HepG2 (cell line): Measurements from ENCODE around the gene NOB1. TPM values are rescaled to one million over a fixed set of nuclear protein-coding genes. Genes with fewer than 3 reads are reported as not detected.
A peak's percentile ranks its signal among the peaks of the same experiment; 100 is the strongest.

Experiments
- GATAD2A ChIP-seq: IDR thresholded peaks from 2 replicates; pipeline ENCODE4 v1.6.1; 2016
- KAT7 ChIP-seq: IDR thresholded peaks from 2 replicates; pipeline ENCODE4 v1.6.1; 2018; ENCODE audit warnings: borderline replicate concordance, missing compliant biosample characterization
- MAZ ChIP-seq, 2 experiments: sonication (generic) in 1 of 2; formaldehyde crosslinking in 1 of 2; IDR thresholded peaks; 2 replicates each; pipeline versions ENCODE4 v1.5.0 to v1.6.1; 2012 to 2020; ENCODE audit warnings: low read depth in 2 of 2, mild to moderate bottlenecking in 2 of 2, borderline replicate concordance in 1 of 2, improper control_type of control experiment in 1 of 2, low read length in 1 of 2, missing genetic modification reagents in 1 of 2, moderate library complexity in 1 of 2
- MIER2 ChIP-seq: IDR thresholded peaks from 2 replicates; pipeline ENCODE4 v1.6.1; 2016; ENCODE audit warnings: missing biosample characterization, missing genetic modification reagents
- MTF1 ChIP-seq: sonication (generic); formaldehyde crosslinking; IDR thresholded peaks from 2 replicates; pipeline ENCODE4 v1.5.0; 2020; ENCODE audit warnings: missing genetic modification reagents
- MXD4 ChIP-seq: IDR thresholded peaks from 2 replicates; pipeline ENCODE4 v1.6.1; 2016; ENCODE audit warnings: mild to moderate bottlenecking, missing biosample characterization, missing genetic modification reagents
- NFE2L2 ChIP-seq: fragments of 150-350 bp; IDR thresholded peaks from 2 replicates; pipeline ENCODE4 v1.6.1; 2014; ENCODE audit warnings: low read length
- NR1H2 ChIP-seq: sonication (generic); formaldehyde crosslinking; IDR thresholded peaks from 2 replicates; pipeline ENCODE4 v1.8.1; 2022; ENCODE audit warnings: low read depth, missing genetic modification reagents, borderline replicate concordance
- XBP1 ChIP-seq: sonication (generic); formaldehyde crosslinking; IDR thresholded peaks from 2 replicates; pipeline ENCODE4 v1.5.0; 2020; ENCODE audit warnings: missing genetic modification reagents
- ZC3H13 ChIP-seq: sonication (generic); formaldehyde crosslinking; IDR thresholded peaks from 2 replicates; pipeline ENCODE4 v1.8.1; 2023; ENCODE audit warnings: mild to moderate bottlenecking, missing genetic modification reagents, moderate library complexity
- ZFP82 ChIP-seq: sonication (generic); formaldehyde crosslinking; IDR thresholded peaks from 2 replicates; pipeline ENCODE4 v1.5.1; 2020; ENCODE audit warnings: mild to moderate bottlenecking, missing genetic modification reagents, borderline replicate concordance
- ZNF124 ChIP-seq: sonication (generic); formaldehyde crosslinking; IDR thresholded peaks from 2 replicates; pipeline ENCODE4 v1.4.0; 2020; ENCODE audit warnings: missing genetic modification reagents
- ZNF333 ChIP-seq: sonication (generic); formaldehyde crosslinking; IDR thresholded peaks from 2 replicates; pipeline ENCODE4 v1.4.0; 2020; ENCODE audit warnings: mild to moderate bottlenecking, missing genetic modification reagents, borderline replicate concordance
- ZNF44 ChIP-seq: sonication (generic); formaldehyde crosslinking; IDR thresholded peaks from 2 replicates; pipeline ENCODE4 v1.5.1; 2020; ENCODE audit warnings: mild to moderate bottlenecking, missing genetic modification reagents
- ZNF496 ChIP-seq: sonication (generic); formaldehyde crosslinking; IDR thresholded peaks from 2 replicates; pipeline ENCODE4 v1.8.1; 2023; ENCODE audit warnings: mild to moderate bottlenecking, moderate library complexity, missing genetic modification reagents; ENCODE audit not compliant: insufficient replicate concordance
- ZNF552 ChIP-seq: sonication (generic); formaldehyde crosslinking; IDR thresholded peaks from 2 replicates; pipeline ENCODE4 v1.9.0; 2022; ENCODE audit warnings: missing genetic modification reagents, mild to moderate bottlenecking, borderline replicate concordance
- ZNF598 ChIP-seq: sonication (generic); formaldehyde crosslinking; IDR thresholded peaks from 2 replicates; pipeline ENCODE4 v1.5.1; 2020; ENCODE audit warnings: mild to moderate bottlenecking, missing genetic modification reagents, borderline replicate concordance
- ZNF616 ChIP-seq: sonication (generic); formaldehyde crosslinking; IDR thresholded peaks from 2 replicates; pipeline ENCODE4 v1.5.0; 2020; ENCODE audit warnings: low read depth, mild to moderate bottlenecking, missing genetic modification reagents
- ZNF768 ChIP-seq: sonication (generic); formaldehyde crosslinking; IDR thresholded peaks from 2 replicates; pipeline ENCODE4 v1.4.0; 2020; ENCODE audit warnings: missing genetic modification reagents
- polyA plus RNA-seq, 8 experiments: library from polyadenylated mRNA; depleted of rRNA in 3 of 8; stranded (reverse) in 7 of 8; unstranded in 1 of 8; fragments of >200 nt; fragmentation: Illumina TruSeq in 4 of 8; extraction: Trizol in 4 of 8; gene quantifications; 2 replicates each; pipeline versions ENCODE4 v1.2.1 to v1.2.3, GENCODE V29; 2011 to 2016; ENCODE audit warnings: low read depth in 4 of 8, missing spikeins in 1 of 8, mixed read lengths in 1 of 8; ENCODE audit not compliant: insufficient read depth in 1 of 8
- total RNA-seq, 5 experiments: library from RNA; depleted of rRNA; stranded (reverse); fragments of >200 nt; fragmentation: Illumina TruSeq; extraction: Trizol; gene quantifications; 2 replicates each; pipeline ENCODE4 v1.2.3, GENCODE V29; 2016; ENCODE audit warnings: low read depth in 1 of 5
- TF ChIP-seq, protein P1 (sequence below): sonication (generic); formaldehyde crosslinking; IDR thresholded peaks from 2 replicates; pipeline ENCODE4 v1.4.0; 2020; ENCODE audit warnings: mild to moderate bottlenecking, missing genetic modification reagents
- TF ChIP-seq, protein P2 (sequence below): sonication (generic); formaldehyde crosslinking; IDR thresholded peaks from 2 replicates; pipeline ENCODE4 v1.4.0; 2020; ENCODE audit warnings: missing genetic modification reagents
- TF ChIP-seq, protein P3 (sequence below): sonication (generic); formaldehyde crosslinking; IDR thresholded peaks from 2 replicates; pipeline ENCODE4 v1.4.0; 2020; ENCODE audit warnings: missing genetic modification reagents
- TF ChIP-seq, protein P4 (sequence below): IDR thresholded peaks from 2 replicates; pipeline ENCODE4 v1.6.1; 2016; ENCODE audit warnings: missing genetic modification reagents, missing compliant biosample characterization
- TF ChIP-seq, protein P5 (sequence below): sonication (generic); formaldehyde crosslinking; IDR thresholded peaks from 2 replicates; pipeline ENCODE4 v1.4.0; 2020; ENCODE audit warnings: mild to moderate bottlenecking, missing genetic modification reagents

Gene NOB1
- total and polyA plus RNA-seq, 2 of the 13 experiments (the other 11 are each of a cell fraction or from before 2014, with no cell fraction given): 47.1 to 162 TPM

DNA sequence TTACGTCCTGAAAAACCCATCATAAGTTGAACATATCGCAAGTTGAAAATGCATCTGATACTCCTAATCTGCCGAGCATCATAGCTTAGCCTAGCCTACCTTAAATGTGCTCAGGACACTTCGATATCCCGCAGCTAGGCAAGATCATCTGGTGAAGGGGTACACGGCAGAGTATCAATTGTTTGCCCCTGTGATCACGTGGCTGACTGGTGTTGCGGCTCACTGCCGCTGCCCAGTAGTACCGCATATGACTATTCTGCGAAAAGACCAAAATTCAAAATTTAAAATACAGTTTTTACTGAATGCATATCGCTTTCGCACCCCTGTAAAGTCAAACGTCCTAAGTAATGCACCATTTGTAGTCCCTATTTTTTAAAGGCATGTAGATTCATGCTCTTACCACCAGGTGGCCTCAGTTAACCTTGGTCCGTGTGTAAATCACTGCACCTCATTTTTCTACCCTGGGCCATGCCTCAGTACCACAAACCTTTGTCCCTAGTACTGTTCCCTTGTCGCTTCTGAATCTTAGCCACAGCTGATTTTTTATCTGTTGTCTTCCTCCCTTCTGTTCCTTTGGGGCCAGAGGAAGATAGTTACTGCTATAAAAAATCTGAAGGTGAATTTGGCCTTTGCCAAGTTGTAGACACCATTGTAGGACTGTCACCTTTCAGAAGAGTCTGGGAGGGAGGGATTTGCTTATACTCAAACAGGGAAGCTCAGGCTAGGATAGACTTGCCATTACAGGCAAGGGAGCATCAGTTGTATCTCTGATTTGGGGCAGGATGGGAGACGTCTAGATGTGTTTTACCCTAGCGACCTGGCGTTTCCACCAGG is 41.8 kb upstream of the NOB1 start (continued):
- TF ChIP-seq ZNF333 (CRISPR knock-in tag): no peak
- TF ChIP-seq, protein P1, sequence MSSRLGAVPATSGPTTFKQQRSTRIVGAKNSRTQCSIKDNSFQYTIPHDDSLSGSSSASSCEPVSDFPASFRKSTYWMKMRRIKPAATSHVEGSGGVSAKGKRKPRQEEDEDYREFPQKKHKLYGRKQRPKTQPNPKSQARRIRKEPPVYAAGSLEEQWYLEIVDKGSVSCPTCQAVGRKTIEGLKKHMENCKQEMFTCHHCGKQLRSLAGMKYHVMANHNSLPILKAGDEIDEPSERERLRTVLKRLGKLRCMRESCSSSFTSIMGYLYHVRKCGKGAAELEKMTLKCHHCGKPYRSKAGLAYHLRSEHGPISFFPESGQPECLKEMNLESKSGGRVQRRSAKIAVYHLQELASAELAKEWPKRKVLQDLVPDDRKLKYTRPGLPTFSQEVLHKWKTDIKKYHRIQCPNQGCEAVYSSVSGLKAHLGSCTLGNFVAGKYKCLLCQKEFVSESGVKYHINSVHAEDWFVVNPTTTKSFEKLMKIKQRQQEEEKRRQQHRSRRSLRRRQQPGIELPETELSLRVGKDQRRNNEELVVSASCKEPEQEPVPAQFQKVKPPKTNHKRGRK: no peak
- TF ChIP-seq ZNF768 (CRISPR knock-in tag): no peak
- TF ChIP-seq ZNF496 (CRISPR knock-in tag): no peak
- TF ChIP-seq ZNF44 (CRISPR knock-in tag): no peak
- TF ChIP-seq ZFP82 (CRISPR knock-in tag): peak; percentile 62; the same call in 1 of the 2 replicates
- 0 out of 2 replicates have a peak, but pooled peaks have one; percentile 28 for TF ChIP-seq GATAD2A
- TF ChIP-seq ZNF552 (CRISPR knock-in tag): no peak
- TF ChIP-seq, protein P2, sequence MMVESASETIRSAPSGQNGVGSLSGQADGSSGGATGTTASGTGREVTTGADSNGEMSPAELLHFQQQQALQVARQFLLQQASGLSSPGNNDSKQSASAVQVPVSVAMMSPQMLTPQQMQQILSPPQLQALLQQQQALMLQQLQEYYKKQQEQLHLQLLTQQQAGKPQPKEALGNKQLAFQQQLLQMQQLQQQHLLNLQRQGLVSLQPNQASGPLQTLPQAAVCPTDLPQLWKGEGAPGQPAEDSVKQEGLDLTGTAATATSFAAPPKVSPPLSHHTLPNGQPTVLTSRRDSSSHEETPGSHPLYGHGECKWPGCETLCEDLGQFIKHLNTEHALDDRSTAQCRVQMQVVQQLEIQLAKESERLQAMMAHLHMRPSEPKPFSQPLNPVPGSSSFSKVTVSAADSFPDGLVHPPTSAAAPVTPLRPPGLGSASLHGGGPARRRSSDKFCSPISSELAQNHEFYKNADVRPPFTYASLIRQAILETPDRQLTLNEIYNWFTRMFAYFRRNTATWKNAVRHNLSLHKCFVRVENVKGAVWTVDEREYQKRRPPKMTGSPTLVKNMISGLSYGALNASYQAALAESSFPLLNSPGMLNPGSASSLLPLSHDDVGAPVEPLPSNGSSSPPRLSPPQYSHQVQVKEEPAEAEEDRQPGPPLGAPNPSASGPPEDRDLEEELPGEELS (CRISPR knock-in tag): no peak
- TF ChIP-seq MTF1 (CRISPR knock-in tag): no peak
- TF ChIP-seq XBP1 (CRISPR knock-in tag): no peak
- TF ChIP-seq MAZ (IDR thresholded peaks at IDR 0.05; ENCODE audit: borderline replicate concordance, low read depth, low read length): peak; percentile 12; the same call in 1 of the 2 replicates
- TF ChIP-seq MAZ (CRISPR knock-in tag; IDR thresholded peaks at IDR 0.05; ENCODE audit: low read depth): 0 out of 2 replicates have a peak, but pooled peaks have one; percentile 30
- TF ChIP-seq ZNF598 (CRISPR knock-in tag): no peak
- TF ChIP-seq NR1H2 (CRISPR knock-in tag): no peak
- no peak for TF ChIP-seq ZNF616 (CRISPR knock-in tag)
- no peak for TF ChIP-seq NFE2L2
- 0 out of 2 replicates have a peak, but pooled peaks have one; percentile 44 for TF ChIP-seq MXD4 (CRISPR knock-in tag)
- no peak for TF ChIP-seq ZC3H13 (CRISPR knock-in tag)
- TF ChIP-seq MIER2: 0 out of 2 replicates have a peak, but pooled peaks have one; percentile 47
- TF ChIP-seq ZNF124 (CRISPR knock-in tag): peak; percentile 73; the same call in 1 of the 2 replicates
- TF ChIP-seq, protein P3, sequence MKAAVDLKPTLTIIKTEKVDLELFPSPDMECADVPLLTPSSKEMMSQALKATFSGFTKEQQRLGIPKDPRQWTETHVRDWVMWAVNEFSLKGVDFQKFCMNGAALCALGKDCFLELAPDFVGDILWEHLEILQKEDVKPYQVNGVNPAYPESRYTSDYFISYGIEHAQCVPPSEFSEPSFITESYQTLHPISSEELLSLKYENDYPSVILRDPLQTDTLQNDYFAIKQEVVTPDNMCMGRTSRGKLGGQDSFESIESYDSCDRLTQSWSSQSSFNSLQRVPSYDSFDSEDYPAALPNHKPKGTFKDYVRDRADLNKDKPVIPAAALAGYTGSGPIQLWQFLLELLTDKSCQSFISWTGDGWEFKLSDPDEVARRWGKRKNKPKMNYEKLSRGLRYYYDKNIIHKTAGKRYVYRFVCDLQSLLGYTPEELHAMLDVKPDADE (CRISPR knock-in tag): no peak
- TF ChIP-seq, protein P4, sequence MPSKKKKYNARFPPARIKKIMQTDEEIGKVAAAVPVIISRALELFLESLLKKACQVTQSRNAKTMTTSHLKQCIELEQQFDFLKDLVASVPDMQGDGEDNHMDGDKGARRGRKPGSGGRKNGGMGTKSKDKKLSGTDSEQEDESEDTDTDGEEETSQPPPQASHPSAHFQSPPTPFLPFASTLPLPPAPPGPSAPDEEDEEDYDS (CRISPR knock-in tag): 0 out of 2 replicates have a peak, but pooled peaks have one; percentile 20
- TF ChIP-seq, protein P5, sequence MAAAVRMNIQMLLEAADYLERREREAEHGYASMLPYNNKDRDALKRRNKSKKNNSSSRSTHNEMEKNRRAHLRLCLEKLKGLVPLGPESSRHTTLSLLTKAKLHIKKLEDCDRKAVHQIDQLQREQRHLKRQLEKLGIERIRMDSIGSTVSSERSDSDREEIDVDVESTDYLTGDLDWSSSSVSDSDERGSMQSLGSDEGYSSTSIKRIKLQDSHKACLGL: no peak
- TF ChIP-seq KAT7 (CRISPR knock-in tag): no peak
